PC-9 (cell line): Measurements from ENCODE around the gene PPP1R27. TPM values are rescaled to one million over a fixed set of nuclear protein-coding genes. Genes with fewer than 3 reads are reported as not detected.

Source experiments
- BruUV-seq: library from RNA; stranded (reverse); fragments of 400-500 nt; replicated peaks from 2 replicates; lab custom pipeline; 2021; lab: Mats Ljungman, UMichigan
- CTCF ChIA-PET: fragments of 300-600 bp; sonication (Branson Sonifier 250); formaldehyde crosslinking; loops from one replicate; lab custom pipeline; 2022; ENCODE audit warnings: antibody characterized with exemption; lab: Charles Lee
- POLR2A ChIA-PET: fragments of 300-600 bp; sonication (Branson Sonifier 250); formaldehyde crosslinking; loops from one replicate; lab custom pipeline; 2022; ENCODE audit warnings: antibody characterized with exemption; ENCODE audit not compliant: unreplicated experiment; lab: Charles Lee
- DNase-seq, 2 experiments: peaks; one replicate each; pipeline versions ENCODE4 v3.0.0 to v3.0.0-alpha.2; 2015 to 2022; ENCODE audit warnings: mixed read lengths in 1 of 2
- H2AFZ ChIP-seq: fragments of 200-600 bp; sonication (generic); 2 replicates; pipeline ENCODE4 v1.8.1; 2017; ENCODE audit warnings: antibody characterized with exemption
- H3F3A ChIP-seq: fragments of 200-600 bp; sonication (generic); 2 replicates; pipeline ENCODE4 v1.8.1; 2017; ENCODE audit warnings: antibody characterized with exemption, mild to moderate bottlenecking, low read depth; ENCODE audit not compliant: insufficient read depth
- H3K27ac ChIP-seq: fragments of 200-600 bp; sonication (generic); 2 replicates; pipeline ENCODE4 v1.6.1; 2016; ENCODE audit warnings: mixed run types
- H3K27me3 ChIP-seq: fragments of 200-600 bp; sonication (generic); 2 replicates; pipeline ENCODE4 v1.6.1; 2016; ENCODE audit warnings: low read depth, mixed run types; ENCODE audit not compliant: insufficient read depth
- H3K36me3 ChIP-seq: fragments of 200-600 bp; sonication (generic); 2 replicates; pipeline ENCODE4 v1.6.1; 2016; ENCODE audit warnings: low read depth, mixed run types
- H3K4me1 ChIP-seq: fragments of 200-600 bp; sonication (generic); replicated peaks from 2 replicates; pipeline ENCODE4 v1.6.1; 2016; ENCODE audit warnings: mixed run types; ENCODE audit not compliant: insufficient read depth
- H3K4me2 ChIP-seq: fragments of 200-600 bp; sonication (generic); 2 replicates; pipeline ENCODE4 v1.6.1; 2017; ENCODE audit warnings: mixed run types
- H3K4me3 ChIP-seq: fragments of 200-600 bp; sonication (generic); 2 replicates; pipeline ENCODE4 v1.6.1; 2016; ENCODE audit warnings: mixed run types
- H3K79me2 ChIP-seq: fragments of 200-600 bp; sonication (generic); 2 replicates; pipeline ENCODE4 v1.6.1; 2017; ENCODE audit warnings: low read depth, mixed run types
- H3K9me2 ChIP-seq: fragments of 200-600 bp; sonication (generic); 2 replicates; pipeline ENCODE4 v1.8.1; 2017; ENCODE audit warnings: mild to moderate bottlenecking; ENCODE audit not compliant: insufficient read depth
- H3K9me3 ChIP-seq: fragments of 200-600 bp; sonication (generic); 2 replicates; pipeline ENCODE4 v1.8.1; 2016; ENCODE audit warnings: low read depth; ENCODE audit not compliant: insufficient read depth
- H4K20me1 ChIP-seq: fragments of 200-600 bp; sonication (generic); 2 replicates; pipeline ENCODE4 v1.8.1; 2017; ENCODE audit not compliant: insufficient read depth
- CTCF ChIP-seq: fragments of 200-600 bp; sonication (generic); conservative IDR thresholded peaks from 2 replicates; pipeline ENCODE4 v1.6.1; 2017; ENCODE audit warnings: mixed run types, antibody characterized with exemption, mild to moderate bottlenecking, moderate library complexity
- EZH2 ChIP-seq: fragments of 200-600 bp; sonication (generic); IDR thresholded peaks from 2 replicates; pipeline ENCODE4 v1.8.0; 2017; ENCODE audit warnings: antibody characterized with exemption, low read depth
- intact Hi-C: fragments of 100-400 bp; cut with micrococcal nuclease; formaldehyde crosslinking; loops from one replicate; pipeline ENCODE4 v1.10.0; 2022; ENCODE audit not compliant: unreplicated experiment
- total RNA-seq: library from RNA; stranded (reverse); gene quantifications from 2 replicates; pipeline ENCODE4 v1.2.3, GENCODE V29; 2021

The PPP1R27 gene
- total RNA-seq, 1 experiment from 2014 or later: not detected

- BruUV-seq: no TSS peak
- POLR2A ChIA-PET: no interaction called here
- Histone ChIP-seq H3K27ac (no peak overlapping the region), H2AFZ (no peak overlapping the region), H3K79me2 (peaks cover under 1% of the 10 kb centered on the region; the same call in 1 of the 2 replicates), H3K4me2 (no peak overlapping the region), H3K4me3 (no peak overlapping the region), H3K27me3 (no peaks in the 10 kb centered on the region), H3K36me3 (no peaks in the 10 kb centered on the region), H3K4me1 (no peaks in the 10 kb centered on the region), H3K9me2 (no peaks in the 10 kb centered on the region), H3F3A (peaks cover 7% of the 10 kb centered on the region; the same call in 1 of the 2 replicates), H3K9me3 (no peaks in the 10 kb centered on the region), H4K20me1 (no peaks in the 10 kb centered on the region)
- no peak for TF ChIP-seq EZH2
- no peak for TF ChIP-seq CTCF
- no peak for DNase-seq
- CTCF ChIA-PET: interaction anchor here (0.6 kb wide), 1 partner anchor 76 kb away, joined by 3 read pairs; no protein-coding TSS in a partner anchor
- intact Hi-C loops: no loop called here
Measured at GRCh38 chr17:81839301-81839700, 4.5 kb upstream of the PPP1R27 start.

GRCh38 chr17:81838753-81839255 lies 4.0 kb upstream of the PPP1R27 start:
- no peak for DNase-seq
- Histone ChIP-seq H3K4me2 (no peak overlapping the region), H4K20me1 (no peaks in the 10 kb centered on the region), H3K9me3 (no peaks in the 10 kb centered on the region), H3K27ac (no peak overlapping the region), H2AFZ (no peak overlapping the region), H3K4me1 (no peaks in the 10 kb centered on the region), H3F3A (peaks cover 7% of the 10 kb centered on the region; the same call in 1 of the 2 replicates), H3K79me2 (peaks cover 5% of the 10 kb centered on the region), H3K4me3 (no peak overlapping the region), H3K27me3 (no peaks in the 10 kb centered on the region), H3K9me2 (no peaks in the 10 kb centered on the region), H3K36me3 (no peaks in the 10 kb centered on the region)
- TF ChIP-seq EZH2 (no peak), CTCF (no peak)
- BruUV-seq: no TSS peak
- CTCF ChIA-PET: no interaction called here
- intact Hi-C loops: no loop called here
- POLR2A ChIA-PET: no interaction called here

GRCh38 chr17:81837641-81838040 lies 2.8 kb upstream of the PPP1R27 start:
- H3K9me3 ChIP-seq: no peaks in the 10 kb centered on the region
- H3K4me3 ChIP-seq: no peak overlapping the region
- POLR2A ChIA-PET: no interaction called here
- BruUV-seq: no TSS peak
- H3K9me2 ChIP-seq: no peaks in the 10 kb centered on the region
- H3K4me2 ChIP-seq: no peak overlapping the region
- intact Hi-C loops: no loop called here
- peaks cover 6% of the 10 kb centered on the region for H3K79me2 ChIP-seq
- no peaks in the 10 kb centered on the region for H4K20me1 ChIP-seq
- peaks cover 7% of the 10 kb centered on the region; the same call in 1 of the 2 replicates for H3F3A ChIP-seq
- no peak for DNase-seq
- H2AFZ ChIP-seq: no peak overlapping the region
- CTCF ChIA-PET: no interaction called here
- no peaks in the 10 kb centered on the region for H3K4me1 ChIP-seq
- H3K27me3 ChIP-seq: no peaks in the 10 kb centered on the region
- H3K36me3 ChIP-seq: no peaks in the 10 kb centered on the region
- TF ChIP-seq EZH2 (no peak), CTCF (no peak)
- no peak overlapping the region for H3K27ac ChIP-seq
